B cell (primary cell): ENCODE measurements around the gene TMEM138. TPM values are rescaled to one million over a fixed set of nuclear protein-coding genes. Genes with fewer than 3 reads are reported as not detected.

Experiments
- ATAC-seq: fragments of 200-7000 bp; cut with Tn5 transposase; one replicate; pipeline ENCODE4 v1.10.0; 2021; ENCODE audit warnings: low read depth, mild to moderate bottlenecking, moderate number of reproducible peaks, moderate library complexity
- CTCF ChIA-PET: fragments of 350-600 bp; sonication (Branson Sonifier 250); formaldehyde crosslinking; loops from one replicate; lab custom pipeline; 2021; ENCODE audit warnings: antibody characterized with exemption, inconsistent platforms; lab: Charles Lee
- POLR2A ChIA-PET: fragments of 350-600 bp; sonication (Branson Sonifier 250); formaldehyde crosslinking; loops from one replicate; lab custom pipeline; 2021; ENCODE audit warnings: antibody characterized with exemption; lab: Charles Lee
- DNase-seq: peaks from one replicate; pipeline ENCODE4 v3.0.0; 2013
- H2AFZ ChIP-seq: 2 replicates; pipeline ENCODE4 v1.6.1; 2012; ENCODE audit warnings: mild to moderate bottlenecking, low read depth, low read length; ENCODE audit not compliant: insufficient read depth, poor library complexity, severe bottlenecking
- H3K27ac ChIP-seq, 2 donors: 1 replicate in 1 of 2; 2 replicates in 1 of 2; pipeline ENCODE4 v1.5.1; 2012 to 2013; ENCODE audit warnings: low read length in 2 of 2, mild to moderate bottlenecking in 2 of 2, moderate library complexity in 1 of 2
- H3K27me3 ChIP-seq, 4 experiments: fragments of 200-600 bp in 1 of 4; sonication (generic) in 1 of 4; replicated peaks in 1 of 4; 1 replicate in 2 of 4; 2 replicates in 2 of 4; pipeline versions ENCODE4 v1.6.1 to v1.7.0; 2013 to 2016; ENCODE audit warnings: low read length in 3 of 4, mild to moderate bottlenecking in 2 of 4, mixed read lengths in 1 of 4, moderate library complexity in 1 of 4; ENCODE audit not compliant: insufficient read depth in 4 of 4, control insufficient read depth in 3 of 4; ENCODE audit errors: control extremely low read depth in 1 of 4
- H3K36me3 ChIP-seq, 2 experiments: replicated peaks in 1 of 2; 1 replicate in 1 of 2; 2 replicates in 1 of 2; pipeline versions ENCODE4 v1.6.1 to v1.7.1; 2013; ENCODE audit warnings: low read length in 1 of 2; ENCODE audit not compliant: insufficient read depth in 2 of 2, control insufficient read depth in 1 of 2; ENCODE audit errors: control extremely low read depth in 1 of 2, extremely low read depth in 1 of 2
- H3K4me1 ChIP-seq, 2 donors: fragments of 200-600 bp in 1 of 2; sonication (generic) in 1 of 2; 1 replicate in 1 of 2; 2 replicates in 1 of 2; pipeline versions ENCODE4 v1.5.1 to v1.6.1; 2013 to 2017; ENCODE audit warnings: low read length in 2 of 2; ENCODE audit not compliant: control insufficient read depth in 2 of 2, insufficient read depth in 2 of 2
- H3K4me2 ChIP-seq: replicated peaks from 2 replicates; pipeline ENCODE3; 2012; ENCODE audit warnings: mild to moderate bottlenecking, low read depth, low read length; ENCODE audit not compliant: poor library complexity, severe bottlenecking
- H3K4me3 ChIP-seq, 5 experiments: fragments of 200-600 bp in 1 of 5; sonication (generic) in 1 of 5; 1 replicate in 3 of 5; 2 replicates in 2 of 5; pipeline versions ENCODE4 v1.5.1 to v1.7.0; 2011 to 2016; ENCODE audit warnings: low read length in 4 of 5, mild to moderate bottlenecking in 4 of 5, low read depth in 2 of 5, control low read depth in 1 of 5, moderate library complexity in 1 of 5; ENCODE audit not compliant: insufficient read depth in 1 of 5; ENCODE audit errors: control extremely low read depth in 1 of 5, extremely low read depth in 1 of 5
- H3K79me2 ChIP-seq: fragments of 200-600 bp; sonication (generic); one replicate; pipeline ENCODE4 v1.6.0; 2016; ENCODE audit warnings: low read length; ENCODE audit not compliant: control insufficient read depth, insufficient read depth
- H3K9ac ChIP-seq: fragments of 200-600 bp; sonication (generic); 2 replicates; pipeline ENCODE4 v1.6.1; 2017; ENCODE audit warnings: mild to moderate bottlenecking, low read length, moderate library complexity
- H3K9me3 ChIP-seq, 3 donors: one replicate each; pipeline versions ENCODE4 v1.6.1 to v1.7.1; 2013; ENCODE audit warnings: low read length in 2 of 3; ENCODE audit not compliant: control insufficient read depth in 2 of 3, insufficient read depth in 1 of 3; ENCODE audit errors: control extremely low read depth in 1 of 3
- H4K20me1 ChIP-seq: 2 replicates; pipeline ENCODE4 v1.6.0; 2012; ENCODE audit warnings: mild to moderate bottlenecking, low read length; ENCODE audit not compliant: insufficient read depth, control insufficient read depth, poor library complexity, severe bottlenecking
- H3K27ac Mint-ChIP-seq: one replicate; pipeline ENCODE4 v1.8.0; 2021; ENCODE audit warnings: mixed read lengths
- H3K27me3 Mint-ChIP-seq: one replicate; pipeline ENCODE4 v1.8.0; 2021; ENCODE audit warnings: mixed read lengths
- H3K4me1 Mint-ChIP-seq: one replicate; pipeline ENCODE4 v1.8.0; 2021; ENCODE audit warnings: mixed read lengths
- H3K4me3 Mint-ChIP-seq: one replicate; pipeline ENCODE4 v1.8.0; 2021; ENCODE audit warnings: mixed read lengths
- H3K9me3 Mint-ChIP-seq: one replicate; pipeline ENCODE4 v1.8.0; 2022; ENCODE audit warnings: mixed read lengths; ENCODE audit not compliant: insufficient read depth
- CTCF ChIP-seq: fragments of 200-600 bp; IDR thresholded peaks from one replicate; pipeline ENCODE4 v1.8.0; 2022; ENCODE audit warnings: antibody characterized with exemption, mild to moderate bottlenecking
- EZH2 ChIP-seq: IDR thresholded peaks from 2 replicates; pipeline ENCODE4 v1.6.1; 2012; ENCODE audit warnings: borderline replicate concordance, low read depth, mild to moderate bottlenecking, moderate library complexity, low read length; ENCODE audit not compliant: insufficient read depth, poor library complexity, severe bottlenecking
- WGBS: methylation state at CpG from one replicate; pipeline ENCODE4 v1.1.5; 2013; ENCODE audit warnings: missing lambda C conversion rate; ENCODE audit not compliant: insufficient coverage; 5-methylcytosine and 5-hydroxymethylcytosine counted together
- intact Hi-C: fragments of 100-400 bp; cut with micrococcal nuclease; formaldehyde crosslinking; loops from one replicate; pipeline ENCODE4 v1.10.0; 2022
- polyA plus RNA-seq: library from polyadenylated mRNA; depleted of rRNA; stranded (reverse); fragments of >200 nt; gene quantifications from 2 replicates; pipeline ENCODE4 v1.2.3, GENCODE V29; 2012
- total RNA-seq, 2 donors: library from RNA; stranded (reverse); fragments of 120-200 nt in 1 of 2; gene quantifications; 1 replicate in 1 of 2; 2 replicates in 1 of 2; pipeline versions ENCODE4 v1.2.3 to v1.2.4, GENCODE V29; 2013 to 2022

The TMEM138 gene
- total and polyA plus RNA-seq, 2 donors (not counting 1 experiment from before 2014, with no cell fraction given), result 66.6 to 84.3 TPM

- H4K20me1 ChIP-seq, result peaks cover under 1% of the 10 kb centered on the region
- no peak for TF ChIP-seq EZH2
- no peak for TF ChIP-seq CTCF
- H3K4me3 ChIP-seq, result no peak overlapping the region
- WGBS, result over 99% methylated on average over 7 of the region's 7 CpGs
- H3K79me2 ChIP-seq, result peaks cover 9% of the 10 kb centered on the region
- intact Hi-C loops, result no loop called here
- H3K4me1 Mint-ChIP-seq, result peaks cover 4% of the 10 kb centered on the region
- DNase-seq (no peak), ATAC-seq (no peak)
- POLR2A ChIA-PET, result interaction anchor here (1.2 to 1.4 kb wide), 2 partner anchors 11 to 13 kb away, joined by 3 to 8 read pairs; no protein-coding TSS in a partner anchor
- H3K4me2 ChIP-seq, result no peak overlapping the region
- CTCF ChIA-PET, result interaction anchor here (2.6 to 20.9 kb wide), 3 partner anchors 12 to 31 kb away, joined by 12 to 436 read pairs (median 60); partner anchors contain the start of genes DDB1 and TKFC
- H3K9me3 Mint-ChIP-seq, result no peaks in the 10 kb centered on the region
- no peaks in the 10 kb centered on the region for H3K27me3 Mint-ChIP-seq
- peaks cover 0 to 57% of the 10 kb centered on the region in 2 experiments for H3K36me3 ChIP-seq
- no peak overlapping the region for H3K9ac ChIP-seq
- no peak overlapping the region for H3K27ac Mint-ChIP-seq
- H3K27me3 ChIP-seq, result no peaks in the 10 kb centered on the region
- H3K4me3 Mint-ChIP-seq, result no peak overlapping the region
- no peaks in the 10 kb centered on the region for H3K9me3 ChIP-seq
- H3K4me1 ChIP-seq, result no peaks in the 10 kb centered on the region
- no peak overlapping the region for H2AFZ ChIP-seq
- H3K27ac ChIP-seq, result no peak overlapping the region
These were observed 6.5 kb downstream of the TMEM138 start for GRCh38 chr11:61368646-61369045.
